A549 (cell line): ENCODE data around the gene MACROD1. TPM values are rescaled to one million over a fixed set of nuclear protein-coding genes. Genes with fewer than 3 reads are reported as not detected.

Source experiments
- ATAC-seq, 2 experiments: fragments of 200-7000 bp in 1 of 2; fragments of >200 bp in 1 of 2; cut with Nextera tagmentation in 1 of 2; cut with Tn5 transposase in 1 of 2; 3 replicates each; pipeline versions ENCODE4 v1.8.0 to v1.9.1; 2018 to 2020; ENCODE audit warnings: mild to moderate bottlenecking in 1 of 2, moderate library complexity in 1 of 2
- CTCF ChIA-PET: fragments of 300-600 bp; sonication (Branson Sonifier 250); formaldehyde crosslinking; extraction: SDS; loops from one replicate; lab custom pipeline; 2021; ENCODE audit warnings: antibody characterized with exemption, inconsistent platforms; lab: Yijun Ruan, JAX
- POLR2A ChIA-PET: fragments of 350-600 bp; formaldehyde crosslinking; extraction: SDS; loops from one replicate; lab custom pipeline; 2021; ENCODE audit warnings: antibody characterized with exemption, inconsistent platforms; lab: Yijun Ruan, JAX
- DNase-seq, 2 experiments: peaks; one replicate each; pipeline versions ENCODE4 v3.0.0 to v3.0.0-alpha.2; 2011 to 2016; ENCODE audit warnings: low read depth in 1 of 2, low spot score in 1 of 2
- FAIRE-seq: peaks from 2 replicates; lab custom pipeline; 2011; peaks lifted over from hg19 to GRCh38; lab: Jason Lieb, UNC
- H3K27ac ChIP-seq, 2 experiments: fragments of >200 bp; sonication (Bioruptor Twin); formaldehyde crosslinking; 3 replicates each; pipeline ENCODE4 v1.5.1; 2016 to 2017
- H3K4me1 ChIP-seq: fragments of >200 bp; sonication (Bioruptor Twin); formaldehyde crosslinking; 3 replicates; pipeline ENCODE4 v1.6.1; 2016
- H3K4me2 ChIP-seq: fragments of >200 bp; sonication (Bioruptor Twin); formaldehyde crosslinking; 3 replicates; pipeline ENCODE4 v1.6.1; 2016
- H3K4me3 ChIP-seq: fragments of >200 bp; sonication (Bioruptor Twin); formaldehyde crosslinking; 3 replicates; pipeline ENCODE4 v1.5.1; 2016
- H3K9me3 ChIP-seq: fragments of >200 bp; sonication (Bioruptor Twin); formaldehyde crosslinking; 3 replicates; pipeline ENCODE4 v1.6.1; 2016
- BCL3 ChIP-seq: fragments of >200 bp; sonication (Bioruptor Twin); formaldehyde crosslinking; IDR thresholded peaks from 3 replicates; pipeline ENCODE4 v1.6.1; 2016
- CBX8 ChIP-seq: fragments of 200-600 bp; sonication (generic); IDR thresholded peaks from 2 replicates; pipeline ENCODE4 v1.6.1; 2016
- CHD4 ChIP-seq: fragments of 200-600 bp; sonication (generic); IDR thresholded peaks from 2 replicates; pipeline ENCODE4 v1.6.1; 2016; ENCODE audit warnings: antibody characterized with exemption, mild to moderate bottlenecking, borderline replicate concordance
- CTCF ChIP-seq: fragments of >200 bp; sonication (Bioruptor Twin); formaldehyde crosslinking; IDR thresholded peaks from 3 replicates; pipeline ENCODE4 v1.5.1; 2016
- EHMT2 ChIP-seq: fragments of 200-600 bp; sonication (generic); IDR thresholded peaks from 2 replicates; pipeline ENCODE4 v1.6.1; 2016; ENCODE audit warnings: antibody characterized with exemption, low read depth, mild to moderate bottlenecking, moderate library complexity
- FOSB ChIP-seq: fragments of 250-450 bp; sonication (Bioruptor Pico); IDR thresholded peaks from 2 replicates; pipeline ENCODE4 v1.5.0; 2020; ENCODE audit warnings: mild to moderate bottlenecking, moderate library complexity
- FOSL2 ChIP-seq, 2 experiments: fragments of 450-650 bp in 1 of 2; fragments of >200 bp in 1 of 2; sonication (Bioruptor Twin) in 1 of 2; formaldehyde crosslinking; IDR thresholded peaks; 2 replicates each; pipeline versions ENCODE4 v1.5.0 to v1.6.1; 2016 to 2020; ENCODE audit warnings: mild to moderate bottlenecking in 1 of 2, moderate library complexity in 1 of 2
- FOXS1 ChIP-seq: fragments of 250-450 bp; sonication (Bioruptor Pico); IDR thresholded peaks from 2 replicates; pipeline ENCODE4 v1.5.0; 2020; ENCODE audit warnings: mild to moderate bottlenecking, moderate library complexity
- HDAC2 ChIP-seq: fragments of 200-600 bp; sonication (generic); IDR thresholded peaks from 2 replicates; pipeline ENCODE4 v1.6.1; 2016
- HEYL ChIP-seq: fragments of 250-450 bp; sonication (Bioruptor Pico); IDR thresholded peaks from 2 replicates; pipeline ENCODE4 v1.8.0; 2021; ENCODE audit warnings: mild to moderate bottlenecking, moderate library complexity
- HOXB13 ChIP-seq: fragments of 250-450 bp; sonication (Bioruptor Pico); IDR thresholded peaks from 2 replicates; pipeline ENCODE4 v1.5.0; 2020; ENCODE audit warnings: low read depth, mild to moderate bottlenecking, moderate library complexity
- JUN ChIP-seq, 2 experiments: fragments of >200 bp; sonication (Bioruptor Twin); formaldehyde crosslinking; IDR thresholded peaks; 2 replicates in 1 of 2; 3 replicates in 1 of 2; pipeline ENCODE4 v1.6.1; 2016 to 2017
- MAX ChIP-seq: IDR thresholded peaks from 2 replicates; pipeline ENCODE4 v1.6.1; 2012
- NFE2L2 ChIP-seq: fragments of 150-350 bp; conservative IDR thresholded peaks from 2 replicates; pipeline ENCODE4 v1.6.1; 2014; ENCODE audit warnings: low read length
- NPAS2 ChIP-seq: fragments of 250-450 bp; sonication (Bioruptor Pico); IDR thresholded peaks from 2 replicates; pipeline ENCODE4 v1.8.0; 2022; ENCODE audit warnings: mild to moderate bottlenecking, moderate library complexity, borderline replicate concordance
- POLR2A ChIP-seq: IDR thresholded peaks from 2 replicates; pipeline ENCODE4 v1.6.1; 2012; ENCODE audit warnings: mild to moderate bottlenecking, low read length
- RAD21 ChIP-seq, 2 experiments: fragments of >200 bp in 1 of 2; sonication (Bioruptor Twin) in 1 of 2; formaldehyde crosslinking in 1 of 2; IDR thresholded peaks in 1 of 2; conservative IDR thresholded peaks in 1 of 2; 2 replicates in 1 of 2; 3 replicates in 1 of 2; pipeline ENCODE4 v1.6.1; 2012 to 2018; ENCODE audit warnings: inconsistent platforms in 1 of 2
- RARB ChIP-seq: fragments of 250-450 bp; sonication (Bioruptor Pico); IDR thresholded peaks from 2 replicates; pipeline ENCODE4 v1.8.0; 2021; ENCODE audit warnings: mild to moderate bottlenecking, moderate library complexity
- REST ChIP-seq: fragments of 200-600 bp; sonication (generic); IDR thresholded peaks from 2 replicates; pipeline ENCODE4 v1.6.1; 2016; ENCODE audit warnings: antibody characterized with exemption, mild to moderate bottlenecking, moderate library complexity
- RFX5 ChIP-seq: fragments of 450-650 bp; IDR thresholded peaks from 2 replicates; pipeline ENCODE4 v1.7.1; 2014; ENCODE audit warnings: antibody characterized with exemption, mild to moderate bottlenecking, moderate library complexity
- RNF2 ChIP-seq: fragments of 200-600 bp; sonication (generic); IDR thresholded peaks from 2 replicates; pipeline ENCODE4 v1.6.1; 2016; ENCODE audit warnings: low read depth, mild to moderate bottlenecking, antibody characterized with exemption, moderate library complexity, borderline replicate concordance
- SMC3 ChIP-seq: fragments of >200 bp; sonication (Bioruptor Twin); formaldehyde crosslinking; IDR thresholded peaks from 3 replicates; pipeline ENCODE4 v1.6.1; 2018; ENCODE audit warnings: inconsistent platforms
- TP53 ChIP-seq: fragments of 250-450 bp; sonication (Bioruptor Pico); IDR thresholded peaks from 2 replicates; pipeline ENCODE4 v1.5.0; 2021; ENCODE audit warnings: mild to moderate bottlenecking, moderate library complexity
- ZFP36 ChIP-seq: fragments of 450-650 bp; IDR thresholded peaks from 2 replicates; pipeline ENCODE4 v1.6.1; 2014; ENCODE audit warnings: borderline replicate concordance; ENCODE audit not compliant: partially characterized antibody
- WGBS: methylation state at CpG from one replicate; pipeline ENCODE4 v1.1.6; 2017; ENCODE audit errors: missing lambda C conversion rate; 5-methylcytosine and 5-hydroxymethylcytosine counted together
- polyA plus RNA-seq, 4 experiments: library from polyadenylated mRNA; depleted of rRNA in 3 of 4; stranded (reverse); fragments of >200 nt; fragmentation: RNase III in 1 of 4; extraction: RNeasy Plus Mini Kit Qiagen cat#74134 plus additional on column Dnase treatment in 1 of 4; gene quantifications; 2 replicates in 3 of 4; 3 replicates in 1 of 4; pipeline ENCODE4 v1.2.3, GENCODE V29; 2011 to 2017
- TF ChIP-seq, protein P1 (sequence below): fragments of 450-650 bp; IDR thresholded peaks from 2 replicates; pipeline ENCODE4 v1.6.1; 2014; ENCODE audit warnings: antibody characterized with exemption
- TF ChIP-seq, protein P2 (sequence below): fragments of >200 bp; sonication (Bioruptor Twin); formaldehyde crosslinking; IDR thresholded peaks from 2 replicates; pipeline ENCODE4 v1.6.1; 2016
- TF ChIP-seq, protein P3 (sequence below): IDR thresholded peaks from 2 replicates; pipeline ENCODE4 v1.6.1; 2012; ENCODE audit warnings: low read depth, borderline replicate concordance
- TF ChIP-seq, protein P4 (sequence below): fragments of 250-450 bp; sonication (Bioruptor Pico); IDR thresholded peaks from 2 replicates; pipeline ENCODE4 v1.5.0; 2020; ENCODE audit warnings: low read depth, mild to moderate bottlenecking, moderate library complexity

Gene MACROD1
- polyA plus RNA-seq, 2 of the 4 experiments (the other 2 are of a cell fraction) = 15.1 to 16.6 TPM

GRCh38 chr11:63969461-63969860 is 196.5 kb downstream of the MACROD1 start:
- H3K4me2 ChIP-seq = no peak overlapping the region
- no peak for ATAC-seq
- DNase-seq = no peak
- no peak for FAIRE-seq
- H3K4me1 ChIP-seq = no peaks in the 10 kb centered on the region
- 87% methylated on average over 2 of the region's 2 CpGs for WGBS
- POLR2A ChIA-PET = no interaction called here
- no peaks in the 10 kb centered on the region for H3K9me3 ChIP-seq
- no peak overlapping the region for H3K27ac ChIP-seq
- CTCF ChIA-PET = no interaction called here
- no peak for TF ChIP-seq FOXS1 (CRISPR knock-in tag)
- no peak for TF ChIP-seq CHD4
- no peak for TF ChIP-seq SMC3
- no peak for TF ChIP-seq MAX
- no peak for TF ChIP-seq NFE2L2
- TF ChIP-seq JUN (IDR thresholded peaks at IDR 0.05) = no peak
- TF ChIP-seq EHMT2 = no peak
- TF ChIP-seq RFX5 = no peak
- TF ChIP-seq CBX8 = no peak
- no peak for TF ChIP-seq RNF2
- no peak for TF ChIP-seq CTCF
- TF ChIP-seq FOSL2 (IDR thresholded peaks at IDR 0.05) = no peak
- TF ChIP-seq FOSL2 (CRISPR knock-in tag; IDR thresholded peaks at IDR 0.05) = no peak
- no peak for TF ChIP-seq HEYL (CRISPR knock-in tag)
- no peak for TF ChIP-seq POLR2A
- TF ChIP-seq, protein P1, sequence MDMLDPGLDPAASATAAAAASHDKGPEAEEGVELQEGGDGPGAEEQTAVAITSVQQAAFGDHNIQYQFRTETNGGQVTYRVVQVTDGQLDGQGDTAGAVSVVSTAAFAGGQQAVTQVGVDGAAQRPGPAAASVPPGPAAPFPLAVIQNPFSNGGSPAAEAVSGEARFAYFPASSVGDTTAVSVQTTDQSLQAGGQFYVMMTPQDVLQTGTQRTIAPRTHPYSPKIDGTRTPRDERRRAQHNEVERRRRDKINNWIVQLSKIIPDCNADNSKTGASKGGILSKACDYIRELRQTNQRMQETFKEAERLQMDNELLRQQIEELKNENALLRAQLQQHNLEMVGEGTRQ = no peak
- TF ChIP-seq RAD21 (conservative IDR thresholded peaks at IDR 0.05 in 1 of 2, IDR thresholded peaks at IDR 0.05 in 1 of 2) = no peak
- no peak for TF ChIP-seq RARB (CRISPR knock-in tag)
- no peak for TF ChIP-seq BCL3
- no peak overlapping the region for H3K4me3 ChIP-seq

DNA sequence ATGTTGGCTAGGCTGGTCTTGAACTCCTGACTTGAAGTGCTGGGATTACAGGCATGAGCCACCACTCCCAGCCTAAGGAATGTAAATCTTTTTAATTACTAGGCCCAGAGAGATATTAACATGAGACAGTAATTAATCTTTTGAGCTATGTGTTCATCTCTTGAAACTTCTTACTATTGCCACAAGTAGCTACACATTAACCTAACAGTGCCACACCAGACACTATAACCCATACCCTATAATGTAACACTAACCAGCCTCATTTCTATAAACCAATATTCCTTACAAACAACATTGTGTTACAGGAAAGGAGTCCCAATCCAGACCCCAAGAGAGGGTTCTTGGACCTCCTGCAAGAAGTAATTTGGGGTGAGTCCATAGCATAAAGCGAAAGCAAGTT is 199.5 kb downstream of the MACROD1 start:
- Histone ChIP-seq H3K4me2 (no peak overlapping the region), H3K27ac (no peak overlapping the region), H3K9me3 (no peaks in the 10 kb centered on the region), H3K4me3 (no peak overlapping the region), H3K4me1 (peaks cover 4% of the 10 kb centered on the region; the same call in 1 of the 3 replicates)
- no peak for DNase-seq
- POLR2A ChIA-PET = no interaction called here
- CTCF ChIA-PET = interaction anchor here (1.6 to 2.0 kb wide), 3 partner anchors 11 to 35 kb away, joined by 4 to 9 read pairs (median 6); no protein-coding TSS in a partner anchor
- FAIRE-seq = no peak
- 90% methylated on average over 1 of the region's 1 CpG for WGBS
- no peak for ATAC-seq
- TF ChIP-seq TP53 (CRISPR knock-in tag) (no peak), RNF2 (no peak), POLR2A (no peak), HEYL (CRISPR knock-in tag) (no peak), NPAS2 (CRISPR knock-in tag) (no peak), REST (no peak), FOSB (CRISPR knock-in tag) (no peak), HOXB13 (no peak), NFE2L2 (no peak), HDAC2 (no peak), RARB (CRISPR knock-in tag) (no peak), ZFP36 (no peak), RFX5 (no peak), MAX (no peak)
- TF ChIP-seq, protein P2, sequence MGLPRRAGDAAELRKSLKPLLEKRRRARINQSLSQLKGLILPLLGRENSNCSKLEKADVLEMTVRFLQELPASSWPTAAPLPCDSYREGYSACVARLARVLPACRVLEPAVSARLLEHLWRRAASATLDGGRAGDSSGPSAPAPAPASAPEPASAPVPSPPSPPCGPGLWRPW = no peak
- TF ChIP-seq, protein P3, sequence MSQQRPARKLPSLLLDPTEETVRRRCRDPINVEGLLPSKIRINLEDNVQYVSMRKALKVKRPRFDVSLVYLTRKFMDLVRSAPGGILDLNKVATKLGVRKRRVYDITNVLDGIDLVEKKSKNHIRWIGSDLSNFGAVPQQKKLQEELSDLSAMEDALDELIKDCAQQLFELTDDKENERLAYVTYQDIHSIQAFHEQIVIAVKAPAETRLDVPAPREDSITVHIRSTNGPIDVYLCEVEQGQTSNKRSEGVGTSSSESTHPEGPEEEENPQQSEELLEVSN = no peak
- TF ChIP-seq, protein P4, sequence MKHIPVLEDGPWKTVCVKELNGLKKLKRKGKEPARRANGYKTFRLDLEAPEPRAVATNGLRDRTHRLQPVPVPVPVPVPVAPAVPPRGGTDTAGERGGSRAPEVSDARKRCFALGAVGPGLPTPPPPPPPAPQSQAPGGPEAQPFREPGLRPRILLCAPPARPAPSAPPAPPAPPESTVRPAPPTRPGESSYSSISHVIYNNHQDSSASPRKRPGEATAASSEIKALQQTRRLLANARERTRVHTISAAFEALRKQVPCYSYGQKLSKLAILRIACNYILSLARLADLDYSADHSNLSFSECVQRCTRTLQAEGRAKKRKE (CRISPR knock-in tag) = no peak
